HG03045 (cell line): ENCODE data around the gene P4HB.

Experiments
- ATAC-seq: cut with Tn5 transposase; IDR thresholded peaks from one replicate; pipeline ENCODE4 v1.9.1; 2021; ENCODE audit warnings: mild to moderate bottlenecking, moderate library complexity; ENCODE audit not compliant: unreplicated experiment

P4HB gene

GRCh38 chr17:81813371-81813684 is 47.0 kb downstream of the P4HB start:
- no peak for ATAC-seq

- no peak for ATAC-seq
These were observed 47.6 kb downstream of the P4HB start for GRCh38 chr17:81812571-81813370.

DNA sequence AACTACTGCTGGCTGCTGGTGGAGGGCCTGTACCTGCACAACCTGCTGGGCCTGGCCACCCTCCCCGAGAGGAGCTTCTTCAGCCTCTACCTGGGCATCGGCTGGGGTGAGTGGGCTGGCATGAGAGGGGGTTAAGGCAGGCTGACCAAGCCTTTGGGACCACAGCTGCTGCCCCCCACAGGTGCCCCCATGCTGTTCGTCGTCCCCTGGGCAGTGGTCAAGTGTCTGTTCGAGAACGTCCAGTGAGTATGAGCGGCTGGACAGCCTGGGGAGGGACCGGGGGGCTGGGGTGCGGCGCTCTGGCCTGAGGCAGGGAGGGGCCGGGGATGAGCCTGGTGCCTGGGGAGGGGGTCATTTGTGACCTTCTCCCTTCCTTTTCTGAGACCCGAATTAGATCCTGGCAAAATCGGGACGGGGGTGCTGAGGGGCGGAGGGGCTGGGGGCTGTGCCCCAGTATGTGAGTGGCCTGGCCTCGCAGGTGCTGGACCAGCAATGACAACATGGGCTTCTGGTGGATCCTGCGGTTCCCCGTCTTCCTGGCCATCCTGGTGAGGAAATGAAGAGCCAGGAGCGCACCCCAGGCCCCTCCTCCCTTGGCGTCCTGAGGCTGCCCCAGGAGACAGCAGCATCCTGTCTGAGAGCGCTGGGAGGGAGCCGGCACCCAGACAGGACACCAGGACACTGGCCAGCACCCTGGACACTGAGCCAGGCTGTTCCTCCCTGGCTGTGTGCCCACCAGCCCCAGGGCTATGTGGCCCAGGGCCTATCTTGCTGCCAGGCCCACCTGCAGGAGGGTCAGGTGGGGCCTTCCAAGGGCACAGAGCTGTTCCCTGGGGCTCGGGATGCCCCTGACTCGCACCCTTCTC is 48.4 kb downstream of the P4HB start:
- ATAC-seq: no peak

DNA sequence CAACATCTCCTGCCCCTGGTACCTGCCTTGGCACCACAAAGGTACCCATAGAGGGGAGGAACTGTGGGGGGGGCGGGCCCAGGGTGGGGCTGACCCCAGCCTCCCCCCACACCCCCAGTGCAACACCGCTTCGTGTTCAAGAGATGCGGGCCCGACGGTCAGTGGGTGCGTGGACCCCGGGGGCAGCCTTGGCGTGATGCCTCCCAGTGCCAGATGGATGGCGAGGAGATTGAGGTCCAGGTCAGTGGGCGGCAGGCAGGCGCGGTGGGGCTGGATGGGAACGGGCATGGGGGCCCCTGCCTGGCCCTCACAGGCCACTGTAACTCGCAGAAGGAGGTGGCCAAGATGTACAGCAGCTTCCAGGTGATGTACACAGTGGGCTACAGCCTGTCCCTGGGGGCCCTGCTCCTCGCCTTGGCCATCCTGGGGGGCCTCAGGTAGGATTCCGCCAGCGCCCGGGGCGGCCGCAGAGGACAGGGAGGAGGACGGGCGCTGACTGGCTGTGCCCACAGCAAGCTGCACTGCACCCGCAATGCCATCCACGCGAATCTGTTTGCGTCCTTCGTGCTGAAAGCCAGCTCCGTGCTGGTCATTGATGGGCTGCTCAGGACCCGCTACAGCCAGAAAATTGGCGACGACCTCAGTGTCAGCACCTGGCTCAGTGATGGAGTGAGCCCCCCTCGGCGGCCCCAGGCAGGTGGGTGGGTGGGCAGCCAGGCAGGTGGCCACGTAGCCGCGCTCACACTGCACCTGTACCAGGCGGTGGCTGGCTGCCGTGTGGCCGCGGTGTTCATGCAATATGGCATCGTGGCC is 49.2 kb downstream of the P4HB start:
- ATAC-seq: no peak

DNA sequence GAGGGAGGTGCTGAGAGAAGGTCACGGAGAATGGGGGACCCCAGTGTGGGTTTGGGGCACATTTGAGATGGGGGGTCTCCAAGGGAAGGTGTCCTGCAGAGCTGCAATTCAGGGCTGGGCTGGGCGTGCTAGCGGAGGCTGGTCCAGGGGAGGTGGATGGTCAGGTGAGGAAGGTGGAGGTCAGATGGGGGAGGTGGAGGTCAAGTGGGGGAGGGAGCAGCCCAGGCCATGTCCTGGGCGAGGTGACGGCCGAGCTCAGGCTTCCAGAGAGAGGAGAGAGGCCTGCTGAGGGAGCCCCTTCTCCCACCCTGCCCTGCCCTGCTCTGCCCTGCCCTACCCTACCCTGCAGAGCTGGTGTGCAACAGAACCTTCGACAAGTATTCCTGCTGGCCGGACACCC is 49.9 kb downstream of the P4HB start:
- no peak for ATAC-seq

DNA sequence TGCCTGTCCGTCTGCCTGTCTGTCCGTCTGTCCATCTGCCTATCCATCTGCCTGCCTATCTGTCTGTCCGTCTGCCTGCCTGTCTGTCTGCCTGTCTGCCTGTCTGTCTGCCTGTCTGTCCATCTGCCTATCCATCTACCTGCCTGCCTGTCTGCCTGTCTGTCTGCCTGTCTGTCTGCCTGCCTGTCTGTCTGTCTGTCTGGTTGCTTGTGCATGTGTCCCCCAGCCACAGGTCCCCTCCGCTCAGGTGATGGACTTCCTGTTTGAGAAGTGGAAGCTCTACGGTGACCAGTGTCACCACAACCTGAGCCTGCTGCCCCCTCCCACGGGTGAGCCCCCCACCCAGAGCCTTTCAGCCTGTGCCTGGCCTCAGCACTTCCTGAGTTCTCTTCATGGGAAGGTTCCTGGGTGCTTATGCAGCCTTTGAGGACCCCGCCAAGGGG is 50.8 kb downstream of the P4HB start:
- no peak for ATAC-seq

DNA sequence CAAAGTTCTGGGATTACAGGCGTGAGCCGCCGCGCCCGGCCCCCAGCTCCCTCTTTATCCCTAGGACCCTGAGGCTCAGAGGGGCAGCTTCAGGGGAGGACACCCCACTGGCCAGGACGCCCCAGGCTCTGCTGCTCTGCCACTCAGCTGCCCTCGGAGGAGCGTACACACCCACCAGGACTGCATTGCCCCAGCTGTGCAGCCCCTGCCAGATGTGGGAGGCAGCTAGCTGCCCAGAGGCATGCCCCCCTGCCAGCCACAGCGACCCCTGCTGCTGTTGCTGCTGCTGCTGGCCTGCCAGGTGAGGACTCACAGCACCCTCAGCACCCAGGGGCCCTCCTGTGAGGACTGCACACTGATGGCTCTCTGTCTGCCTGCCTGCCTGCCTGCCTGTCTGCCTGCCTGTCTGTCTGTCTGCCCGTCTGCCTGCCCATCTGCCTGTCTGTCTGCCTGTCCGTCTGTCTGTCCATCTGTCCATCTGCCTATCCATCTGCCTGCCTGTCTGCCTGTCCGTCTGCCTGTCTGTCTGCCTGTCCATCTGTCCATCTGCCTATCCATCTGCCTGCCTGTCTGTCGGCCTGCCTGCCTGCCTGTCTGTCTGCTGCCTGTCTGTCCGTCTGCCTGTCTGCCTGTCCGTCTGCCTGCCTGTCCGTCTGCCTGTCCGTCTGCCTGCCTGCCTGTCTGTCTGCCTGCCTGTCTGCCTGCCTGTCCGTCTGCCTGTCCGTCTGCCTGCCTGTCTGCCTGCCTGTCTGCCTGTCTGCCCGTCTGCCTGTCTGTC is 51.4 kb downstream of the P4HB start:
- ATAC-seq: no peak

GRCh38 chr17:81807839-81808238 is 52.5 kb downstream of the P4HB start:
- ATAC-seq: no peak

GRCh38 chr17:81807210-81807719 is 53.1 kb downstream of the P4HB start:
- no peak for ATAC-seq

- ATAC-seq: no peak
These were observed 53.7 kb downstream of the P4HB start for GRCh38 chr17:81806461-81807209.

- no peak for ATAC-seq
These were observed 54.5 kb downstream of the P4HB start for GRCh38 chr17:81805707-81806460.

- ATAC-seq: no peak
These were observed 55.6 kb downstream of the P4HB start for GRCh38 chr17:81804559-81805399.

- no peak for ATAC-seq
These were observed 56.4 kb downstream of the P4HB start, which contains the start of gene GCGR for GRCh38 chr17:81803728-81804558. Gene GCGR, plus strand, starts transcription at chr17:81804150. Its CDS starts 4,869 bp downstream, at chr17:81809019.

- no peak for ATAC-seq
These were observed 57.3 kb downstream of the P4HB start for GRCh38 chr17:81802856-81803643.

- no peak for ATAC-seq
These were observed 58.1 kb downstream of the P4HB start for GRCh38 chr17:81802048-81802758.

DNA sequence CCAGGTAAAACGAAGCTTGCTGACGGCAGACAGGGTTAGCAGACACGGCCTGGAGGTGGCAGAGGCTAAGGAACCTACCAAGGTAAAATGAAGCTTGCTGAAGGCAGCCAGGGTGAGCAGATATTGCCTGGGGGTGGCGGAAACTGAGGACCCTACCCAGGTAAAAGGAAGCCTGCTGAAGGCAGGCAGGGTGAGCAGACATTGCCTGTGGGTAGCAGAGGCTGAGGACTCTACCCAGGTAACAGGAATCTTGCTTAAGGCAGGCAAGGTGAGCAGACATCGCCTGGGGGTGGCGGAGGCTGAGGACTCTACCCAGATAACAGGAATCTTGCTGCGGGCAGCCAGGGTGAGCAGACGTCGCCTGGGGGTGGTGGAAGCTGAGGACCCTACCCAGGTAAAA is 59.0 kb downstream of the P4HB start:
- no peak for ATAC-seq
